HG03354 (cell line): ENCODE results near the gene PES1.
A peak's percentile ranks its signal among the peaks of the same experiment; 100 is the strongest.
"Not testable (repeated sequence)": the region's sequence is repeated elsewhere in the genome, so short reads cannot be mapped to it uniquely, and the experiment has no call there.

Experiments used
- ATAC-seq: cut with Tn5 transposase; IDR thresholded peaks from one replicate; pipeline ENCODE4 v1.9.1; 2021; ENCODE audit warnings: mild to moderate bottlenecking; ENCODE audit not compliant: unreplicated experiment, poor library complexity, severe bottlenecking

The PES1 gene

DNA sequence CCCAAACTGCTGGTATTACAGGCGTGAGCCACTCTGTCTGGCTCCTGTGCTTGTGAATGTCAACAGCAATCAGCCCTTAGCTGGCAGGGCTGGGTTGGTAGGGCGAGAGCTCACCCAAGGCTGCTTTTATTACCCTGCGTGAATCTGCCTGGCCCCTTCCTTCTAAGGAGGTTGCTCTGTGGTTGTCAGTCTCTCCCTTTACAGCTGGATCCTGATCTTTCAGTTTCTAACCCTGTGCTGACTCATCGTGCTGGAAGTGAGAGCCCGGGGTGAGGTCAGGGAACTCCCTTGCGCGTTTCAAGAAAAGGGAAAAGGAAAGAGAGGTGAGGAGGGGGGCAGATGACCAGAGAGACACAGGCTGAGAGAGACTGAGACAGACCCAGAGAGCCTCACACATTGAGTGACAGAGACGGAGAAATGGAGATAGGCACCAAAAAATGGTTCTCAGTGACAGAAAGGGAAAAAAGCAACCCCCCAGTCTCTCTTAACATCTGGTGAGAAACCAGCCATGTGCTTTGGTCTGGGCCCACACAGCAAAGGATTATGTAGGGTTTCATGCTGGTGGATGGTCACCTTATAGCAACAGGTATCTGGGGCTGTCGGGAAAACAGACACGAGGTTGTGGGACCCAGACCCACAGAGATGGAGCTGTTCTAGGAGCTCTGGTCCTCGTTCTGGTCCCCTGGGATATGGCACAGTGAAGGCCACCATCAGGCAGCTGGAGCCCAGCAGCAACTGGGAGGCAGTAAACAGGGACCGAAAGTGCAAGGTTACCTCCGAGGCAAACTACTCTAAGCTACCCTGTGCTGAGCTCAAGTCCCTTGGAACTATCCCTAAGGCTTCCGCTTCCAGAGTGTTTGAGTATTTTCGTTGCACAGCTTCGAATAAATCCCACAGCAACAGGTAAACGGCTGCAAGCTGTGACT is 17.8 kb upstream of the PES1 start:
- ATAC-seq = no peak

DNA sequence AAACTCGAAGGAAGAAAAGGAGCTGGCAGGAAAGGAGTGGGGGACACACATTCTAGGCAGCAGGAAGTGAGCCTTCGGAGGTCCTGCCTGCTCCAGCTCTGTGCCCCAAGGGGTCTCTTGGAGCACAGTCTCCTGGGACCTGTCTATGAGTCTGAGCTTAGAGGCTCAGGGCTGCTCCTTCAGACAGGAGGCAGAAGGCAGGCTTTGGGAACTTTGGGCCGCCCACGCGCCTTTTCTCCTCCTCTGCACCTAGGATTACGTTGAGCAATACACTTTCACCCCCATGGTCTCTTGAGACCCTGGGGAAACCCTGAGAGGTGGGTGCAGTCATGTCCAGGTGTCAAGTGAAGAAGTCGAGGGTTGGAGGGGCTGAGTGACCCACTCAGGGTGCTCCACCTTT is 16.2 kb upstream of the PES1 start:
- no peak for ATAC-seq

DNA sequence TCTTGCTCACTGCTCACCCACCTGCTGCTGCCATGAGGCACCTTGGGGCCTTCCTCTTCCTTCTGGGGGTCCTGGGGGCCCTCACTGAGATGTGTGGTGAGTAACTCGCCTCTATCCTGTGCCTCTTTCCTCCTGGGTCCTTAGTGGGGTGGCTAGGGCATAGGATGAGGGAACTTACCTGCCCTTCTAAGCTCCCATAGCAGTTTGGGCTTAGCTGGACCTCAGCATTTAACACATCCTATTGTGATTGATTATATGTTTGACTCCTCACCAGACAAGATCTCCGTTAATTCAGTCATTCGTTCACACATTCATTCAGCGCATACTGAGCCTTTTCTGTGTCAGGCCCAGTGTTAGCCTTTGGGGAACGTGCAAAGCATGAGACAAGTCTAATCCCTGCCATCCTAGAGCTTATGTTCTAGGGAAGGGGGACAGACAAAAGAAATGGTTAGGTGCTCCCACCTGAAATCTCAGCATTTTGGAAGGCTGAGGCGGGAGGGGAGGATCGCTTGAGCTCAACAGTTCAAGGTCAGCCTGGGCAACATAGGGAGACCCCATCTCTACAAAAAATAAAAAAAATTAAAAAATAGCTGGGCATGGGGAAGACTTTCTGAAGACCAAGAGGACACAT is 15.7 kb upstream of the PES1 start:
- ATAC-seq = no peak

DNA sequence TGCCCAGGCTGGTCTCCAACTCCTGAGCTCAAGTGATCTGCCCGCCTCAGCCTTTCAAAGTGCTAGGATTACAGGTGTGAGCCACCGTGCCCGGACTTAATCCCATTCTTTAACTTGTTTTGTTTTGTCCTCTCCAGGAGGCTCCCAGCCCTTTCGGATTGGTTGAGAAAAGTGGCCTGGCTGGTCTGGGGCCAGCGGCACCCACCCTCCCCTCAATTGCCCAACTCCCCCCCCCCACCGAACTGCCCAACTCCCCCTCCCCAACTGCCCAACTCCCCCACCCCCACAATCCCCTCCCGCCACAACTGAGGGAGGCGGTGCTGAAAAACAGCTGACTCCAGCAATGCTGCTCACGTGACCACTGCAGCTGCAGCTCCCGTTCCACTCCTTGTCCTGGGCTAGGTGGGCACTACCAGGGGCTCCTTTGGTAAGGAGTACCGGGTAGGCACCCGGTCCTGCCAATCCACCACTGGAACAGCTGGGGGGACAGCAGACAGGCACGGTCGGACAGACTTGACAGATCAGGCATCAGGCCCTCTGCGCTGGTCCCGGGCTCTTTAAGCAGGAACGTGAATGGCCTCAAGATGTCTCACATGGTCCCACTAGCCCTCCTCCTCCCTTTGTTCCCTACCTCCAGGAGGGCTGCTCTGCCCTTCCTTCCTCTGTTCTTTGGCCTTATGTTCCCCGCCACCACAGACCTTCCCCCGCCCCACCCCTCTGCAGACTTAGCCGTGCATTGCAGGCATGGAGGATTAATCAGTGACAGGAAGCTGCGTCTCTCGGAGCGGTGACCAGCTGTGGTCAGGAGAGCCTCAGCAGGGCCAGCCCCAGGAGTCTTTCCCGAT is 15.0 kb upstream of the PES1 start, which contains the start of gene TCN2:
TCN2 (plus strand) TSS at position 720 of the 845 bp plus-strand sequence. CDS start 158 bp downstream, outside the sequence.
- peak; percentile 62 for ATAC-seq

DNA sequence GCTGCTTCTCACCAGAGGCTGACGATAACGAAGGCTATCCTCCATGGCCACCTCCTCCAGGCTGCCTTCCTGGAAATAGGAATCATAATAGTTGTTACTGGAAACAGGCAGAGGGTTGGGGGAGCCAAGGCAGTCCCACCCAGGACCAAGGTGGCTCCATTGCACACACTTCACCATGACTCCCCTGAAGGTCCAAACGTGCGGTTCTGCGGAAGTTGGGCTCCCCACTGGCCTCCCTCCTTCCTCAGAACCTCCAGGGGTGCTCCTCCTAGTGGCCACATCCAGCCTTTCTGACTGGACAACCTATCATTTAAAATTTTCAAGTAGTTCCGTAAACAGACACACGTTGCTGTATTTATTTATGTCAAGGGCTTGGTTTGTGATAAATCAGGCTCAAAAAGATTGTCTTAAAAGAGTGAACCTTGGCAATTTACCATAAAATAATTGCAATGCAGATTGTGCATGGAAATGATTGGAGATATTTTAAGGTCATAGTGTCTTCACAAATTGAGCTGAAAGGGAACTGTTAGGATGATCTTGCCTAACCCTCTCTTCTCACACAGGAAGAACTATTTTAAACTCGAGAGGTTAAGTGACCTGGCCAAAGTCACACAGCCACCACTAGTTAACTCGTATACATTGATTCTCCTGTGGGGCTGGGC is 13.9 kb upstream of the PES1 start:
- no peak for ATAC-seq

DNA sequence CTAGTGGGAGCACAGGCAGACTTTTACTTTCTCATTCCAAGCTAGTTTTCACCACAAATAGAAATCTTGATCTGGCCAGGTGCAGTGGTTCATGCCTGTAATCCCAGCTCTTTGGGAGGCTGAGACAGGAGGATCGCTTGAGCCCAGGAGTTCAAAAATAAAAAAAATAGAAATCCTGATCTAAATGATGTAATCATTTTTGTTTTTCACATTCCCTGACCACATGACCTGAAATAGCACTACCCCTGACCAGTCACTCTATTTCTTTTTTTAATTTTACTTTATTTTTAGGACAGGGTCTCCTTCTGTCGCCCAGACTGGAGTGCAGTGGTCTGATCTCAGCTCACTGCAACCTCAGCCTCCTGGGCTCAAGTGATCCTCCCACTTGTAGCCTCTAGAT is 13.0 kb upstream of the PES1 start:
- no peak for ATAC-seq

DNA sequence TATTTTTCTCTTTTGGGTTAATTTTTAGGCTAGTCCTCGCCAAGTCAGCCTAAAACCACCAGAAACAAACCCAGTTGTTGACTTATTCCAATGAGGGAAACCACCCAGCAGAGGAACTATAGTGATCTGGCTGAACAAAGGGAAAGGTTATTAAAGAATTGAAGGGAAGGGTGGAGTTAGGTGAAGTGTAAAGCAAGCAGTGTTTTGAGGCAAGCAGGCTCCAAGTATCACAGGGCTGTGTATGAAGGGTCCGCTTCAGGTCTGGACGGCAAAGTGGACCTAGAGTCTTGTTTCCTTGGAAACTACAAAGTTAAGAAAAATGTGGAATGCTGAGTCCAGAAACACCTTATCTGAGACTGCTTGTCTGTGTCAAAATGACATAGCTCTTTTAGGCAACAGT is 12.1 kb upstream of the PES1 start:
- no peak for ATAC-seq

DNA sequence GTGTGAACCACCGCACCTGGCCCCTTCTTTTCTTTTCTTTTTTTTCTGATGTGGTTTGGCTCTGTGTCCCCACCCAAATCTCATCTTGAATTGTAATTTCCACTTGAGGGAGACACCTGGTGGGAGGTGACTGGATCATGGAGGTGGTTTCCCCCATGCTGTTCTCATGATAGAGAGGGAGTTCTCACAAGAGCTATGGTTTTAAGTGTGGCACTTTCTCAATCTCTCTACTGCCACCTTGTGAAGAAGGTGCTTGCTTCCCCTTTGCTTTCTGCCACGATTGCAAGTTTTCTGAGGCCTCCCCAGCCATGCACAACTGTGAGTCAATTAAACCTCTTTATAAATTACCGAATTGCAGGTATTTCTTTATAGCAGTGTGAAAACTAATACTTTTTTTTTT is 10.3 kb upstream of the PES1 start:
- no peak for ATAC-seq

DNA sequence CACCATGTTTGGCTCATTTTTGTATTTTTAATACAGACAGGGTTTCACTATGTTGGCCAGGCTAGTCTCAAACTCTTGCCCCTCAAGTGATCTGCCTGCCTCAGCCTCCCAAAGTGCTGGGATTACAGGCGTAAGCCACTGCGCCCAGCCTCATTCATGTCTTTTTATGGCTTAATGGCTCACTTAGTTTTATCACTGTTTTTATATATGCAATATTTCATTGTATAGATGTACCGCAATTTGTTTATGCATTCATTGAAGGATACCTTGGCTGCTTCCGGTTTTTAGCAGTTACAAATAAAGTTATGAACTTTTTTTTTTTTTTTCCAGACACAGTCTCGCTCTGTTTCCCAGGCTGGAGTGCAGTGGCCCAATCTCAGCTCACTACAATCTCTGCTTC is 9.8 kb upstream of the PES1 start:
- ATAC-seq = no peak

DNA sequence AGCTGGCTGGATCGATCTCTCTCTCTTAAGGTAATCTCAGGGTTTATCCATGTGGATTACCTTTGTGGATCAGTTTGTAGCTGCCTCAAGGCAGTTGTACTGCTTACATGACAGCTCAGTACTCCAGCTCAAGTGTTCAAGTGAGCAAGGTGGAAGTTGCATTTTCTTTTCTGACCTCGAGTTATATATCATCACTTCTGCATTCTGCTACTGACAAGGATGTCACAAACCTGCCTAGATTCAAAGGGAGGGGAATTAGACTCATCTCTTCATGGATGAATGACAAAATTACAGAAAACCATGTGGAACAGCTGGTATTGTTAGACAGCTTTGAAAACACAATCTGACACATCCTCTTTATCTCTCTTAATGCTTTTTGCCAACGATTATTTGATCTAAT is 9.2 kb upstream of the PES1 start:
- no peak for ATAC-seq

DNA sequence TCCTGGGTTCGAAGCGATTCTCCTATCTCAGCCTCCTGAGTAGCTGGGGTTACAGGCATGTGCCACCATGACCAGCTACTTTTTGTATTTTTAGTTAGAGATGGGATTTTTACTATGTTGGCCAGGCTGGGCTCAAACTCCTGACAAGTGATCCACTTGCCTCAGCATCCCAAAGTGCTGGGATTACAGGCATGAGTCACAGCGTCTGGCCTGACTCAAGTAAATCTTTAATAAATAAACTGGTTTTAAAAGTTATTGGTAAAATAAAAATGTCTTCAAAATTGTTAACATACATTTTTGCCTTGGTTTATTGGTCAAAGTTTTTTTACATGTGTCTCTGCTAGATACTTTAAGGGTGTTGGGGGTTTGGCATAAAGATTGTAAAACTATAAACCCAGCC is 7.3 kb upstream of the PES1 start:
- ATAC-seq = no peak

DNA sequence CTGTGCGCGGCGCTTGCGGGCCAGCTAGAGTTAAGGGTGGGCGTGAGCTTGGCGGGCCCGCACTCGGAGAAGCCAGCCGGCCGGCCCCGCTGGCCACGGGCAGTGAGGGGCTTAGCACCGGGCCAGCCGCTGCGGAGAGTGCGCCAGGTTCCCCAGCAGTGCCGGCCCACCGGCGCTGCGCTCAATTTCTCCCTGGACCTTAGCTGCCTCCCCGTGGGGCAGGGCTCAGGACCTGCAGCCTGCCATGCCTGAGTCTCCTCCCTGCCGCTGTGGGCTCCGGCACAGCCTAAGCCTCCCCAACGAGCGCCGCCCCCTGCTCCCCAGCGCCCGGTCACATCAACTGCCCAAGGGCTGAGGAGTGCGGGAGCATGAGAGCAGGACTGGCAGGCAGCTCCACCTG is 5.2 kb upstream of the PES1 start:
- no peak for ATAC-seq

DNA sequence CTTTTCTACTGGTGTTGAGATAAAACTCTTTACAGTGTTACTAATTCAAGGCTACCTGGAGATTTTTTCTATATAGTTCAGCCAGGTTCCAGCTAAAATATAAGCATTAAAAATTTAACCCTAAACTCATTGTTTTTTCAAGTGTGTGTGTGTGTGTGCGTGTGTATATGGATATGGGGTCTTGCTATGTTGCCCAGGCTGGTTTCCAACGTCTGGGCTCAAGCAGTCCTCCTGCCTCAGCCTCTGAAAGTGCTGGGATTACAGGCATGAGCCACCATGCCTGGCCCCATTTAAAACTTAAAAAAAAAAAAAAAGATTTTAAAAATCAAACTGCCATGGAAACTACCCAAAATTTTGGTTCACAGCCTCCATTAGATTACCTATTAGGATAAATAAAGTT is 4.5 kb upstream of the PES1 start:
- ATAC-seq = no peak

DNA sequence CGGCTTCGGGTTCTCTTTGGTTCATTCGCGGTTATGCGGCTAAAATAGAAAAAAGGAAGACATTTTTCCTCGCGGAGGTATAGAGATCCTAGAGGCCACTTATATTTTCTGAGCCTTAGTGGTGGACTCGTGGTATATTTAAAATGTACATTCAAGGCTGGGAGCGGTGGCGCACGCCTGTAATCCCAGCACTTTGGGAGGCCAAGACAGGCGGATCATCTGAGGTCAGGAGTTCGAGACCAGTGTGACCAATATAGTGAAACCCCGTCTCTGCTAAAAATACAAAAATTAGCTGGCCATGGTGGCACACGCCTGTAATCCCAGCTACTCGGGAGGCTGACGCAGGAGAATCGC is 627 bp upstream of the PES1 start:
- ATAC-seq = not testable (repeated sequence)

DNA sequence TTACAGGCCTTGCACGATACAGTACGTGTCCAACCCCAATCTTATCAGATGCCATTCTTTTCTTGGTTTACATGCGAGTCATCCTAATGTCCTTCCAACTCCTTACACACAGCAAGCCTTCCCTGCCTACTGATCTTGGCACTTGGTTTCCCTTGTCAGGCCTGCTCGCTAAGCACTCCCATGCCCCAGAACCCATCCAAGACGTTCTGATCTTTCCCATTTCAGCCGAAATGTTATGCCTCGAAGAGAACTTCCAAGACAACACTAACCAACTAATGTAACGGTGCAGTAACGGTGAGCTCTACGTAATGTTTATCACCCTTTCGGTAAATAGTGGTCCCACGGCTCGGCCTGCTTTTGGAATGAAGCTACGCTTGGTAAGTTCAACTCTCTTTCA is 521 bp downstream of the PES1 start:
- ATAC-seq = peak; percentile 4

DNA sequence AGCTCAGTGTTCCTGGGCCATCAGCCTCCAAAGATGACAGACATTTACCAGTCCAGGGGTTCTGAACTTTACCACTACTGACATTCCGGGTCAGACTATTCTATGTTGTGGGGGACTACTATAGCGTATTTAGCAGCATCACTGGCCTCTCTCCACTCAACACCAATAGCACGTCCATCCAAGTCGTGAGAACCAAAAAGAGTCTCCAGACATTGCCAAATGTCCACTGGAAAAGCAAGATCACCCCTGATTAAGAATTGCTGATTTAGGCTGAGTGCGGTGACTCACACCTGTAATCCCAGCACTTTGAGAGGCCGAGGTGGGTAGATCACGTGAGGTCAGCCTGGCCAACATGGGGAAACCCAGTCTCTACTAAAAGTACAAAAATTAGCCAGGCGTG is 5.3 kb downstream of the PES1 start:
- no peak for ATAC-seq

DNA sequence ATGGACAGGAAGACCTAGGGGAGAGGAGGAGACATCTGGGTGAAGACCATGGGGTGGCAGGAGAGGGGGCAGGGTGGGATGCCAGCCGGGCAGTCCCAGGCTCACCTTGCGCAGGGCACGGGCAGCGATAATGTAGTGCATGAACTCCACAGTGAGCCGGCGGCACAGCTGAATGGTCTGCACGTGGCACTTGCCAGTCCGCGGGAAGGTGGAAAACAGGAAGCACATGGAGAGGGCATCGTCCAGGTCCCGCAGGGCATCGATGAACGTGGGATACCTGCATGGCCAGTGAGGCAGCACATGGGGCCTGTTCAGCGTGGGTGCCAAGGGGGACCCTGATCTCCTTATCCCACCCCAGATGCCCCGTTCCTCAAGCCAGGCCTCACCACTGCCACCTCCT is 7.3 kb downstream of the PES1 start:
- ATAC-seq = no peak

DNA sequence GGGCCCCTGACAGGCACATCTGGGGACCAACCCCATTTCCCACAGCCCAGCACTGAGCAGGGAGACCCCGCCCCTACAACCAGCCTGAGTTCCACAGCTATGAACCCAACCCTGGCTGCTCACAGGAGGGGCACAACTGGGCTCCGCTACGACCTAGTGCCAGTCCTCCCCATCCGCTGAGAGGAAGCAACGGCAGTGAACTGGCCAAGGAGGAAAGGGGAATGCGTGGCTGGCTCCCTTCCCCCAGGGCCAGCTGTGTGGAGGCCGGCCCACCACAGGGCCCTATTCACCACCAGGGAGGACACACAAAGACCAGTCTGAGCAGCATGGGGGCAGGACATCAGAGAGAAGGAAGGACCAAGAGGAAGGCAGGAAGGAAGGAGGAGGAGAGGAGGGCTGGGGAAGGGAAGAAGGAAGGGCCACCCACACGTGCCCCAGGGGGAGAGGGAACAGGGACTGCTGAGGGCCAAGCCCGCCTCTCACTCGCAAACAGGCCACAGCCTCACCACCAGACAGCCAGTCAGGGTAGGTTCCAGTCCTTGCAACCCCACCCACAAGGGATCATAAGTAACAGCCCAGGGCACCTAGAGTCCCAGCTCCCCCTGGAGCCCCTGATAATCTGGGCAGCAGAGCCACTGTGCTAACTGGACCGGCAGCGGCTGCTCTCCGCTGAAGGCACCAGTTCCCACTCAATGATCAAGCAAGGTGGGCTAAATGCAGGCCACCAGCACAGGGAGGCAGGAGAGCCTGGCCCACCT is 8.7 kb downstream of the PES1 start:
- ATAC-seq = no peak

DNA sequence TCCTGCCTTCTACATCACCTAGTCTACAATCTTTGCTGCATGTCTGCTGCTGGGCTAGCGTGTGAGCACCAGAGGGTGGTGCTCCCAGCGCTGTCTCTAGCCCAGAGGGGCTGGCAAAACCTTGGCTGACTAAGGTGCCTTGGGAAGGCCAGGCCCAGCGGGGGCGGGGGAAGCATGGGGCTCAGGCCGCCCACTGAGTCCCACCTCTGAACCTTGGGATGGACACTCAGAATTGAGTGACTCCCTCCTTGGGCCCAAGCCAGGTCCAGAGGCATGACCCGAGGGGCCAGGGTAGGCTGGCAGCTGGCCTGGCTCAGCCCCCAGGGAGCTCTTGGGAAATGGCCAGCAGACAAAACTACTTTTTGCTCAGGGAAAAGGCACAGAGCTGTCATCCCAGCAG is 9.7 kb downstream of the PES1 start:
- ATAC-seq = no peak
